HEK293 (cell line): Measurements from ENCODE around the gene COL6A2.

Experiments used
- ZBTB7A ChIP-seq: fragments of 450-650 bp; formaldehyde crosslinking; IDR thresholded peaks from 2 replicates; pipeline ENCODE4 v1.5.1; 2016; ENCODE audit warnings: low read depth, missing biosample characterization, missing genetic modification characterization
- ZNF157 ChIP-seq: fragments of 450-650 bp; formaldehyde crosslinking; IDR thresholded peaks from 2 replicates; pipeline ENCODE4 v1.5.1; 2016; ENCODE audit warnings: missing biosample characterization, missing genetic modification characterization
- ZNF423 ChIP-seq: fragments of 450-650 bp; formaldehyde crosslinking; IDR thresholded peaks from 2 replicates; pipeline ENCODE4 v1.5.1; 2016; ENCODE audit warnings: missing biosample characterization, missing genetic modification characterization
- ZNF792 ChIP-seq: fragments of 450-650 bp; formaldehyde crosslinking; IDR thresholded peaks from 2 replicates; pipeline ENCODE4 v1.5.1; 2016; ENCODE audit warnings: missing biosample characterization, missing genetic modification characterization
- TF ChIP-seq, protein P1 (sequence below): fragments of 450-650 bp; formaldehyde crosslinking; IDR thresholded peaks from 2 replicates; pipeline ENCODE4 v1.5.1; 2016; ENCODE audit warnings: missing biosample characterization, missing genetic modification characterization
- TF ChIP-seq, protein P2 (sequence below): fragments of 450-650 bp; formaldehyde crosslinking; IDR thresholded peaks from 2 replicates; pipeline ENCODE4 v1.5.1; 2016; ENCODE audit warnings: missing biosample characterization, missing genetic modification characterization
- TF ChIP-seq, protein P3 (sequence below): fragments of 450-650 bp; formaldehyde crosslinking; IDR thresholded peaks from 2 replicates; pipeline ENCODE4 v1.5.0; 2017; ENCODE audit warnings: missing biosample characterization, missing genetic modification characterization, borderline replicate concordance

DNA sequence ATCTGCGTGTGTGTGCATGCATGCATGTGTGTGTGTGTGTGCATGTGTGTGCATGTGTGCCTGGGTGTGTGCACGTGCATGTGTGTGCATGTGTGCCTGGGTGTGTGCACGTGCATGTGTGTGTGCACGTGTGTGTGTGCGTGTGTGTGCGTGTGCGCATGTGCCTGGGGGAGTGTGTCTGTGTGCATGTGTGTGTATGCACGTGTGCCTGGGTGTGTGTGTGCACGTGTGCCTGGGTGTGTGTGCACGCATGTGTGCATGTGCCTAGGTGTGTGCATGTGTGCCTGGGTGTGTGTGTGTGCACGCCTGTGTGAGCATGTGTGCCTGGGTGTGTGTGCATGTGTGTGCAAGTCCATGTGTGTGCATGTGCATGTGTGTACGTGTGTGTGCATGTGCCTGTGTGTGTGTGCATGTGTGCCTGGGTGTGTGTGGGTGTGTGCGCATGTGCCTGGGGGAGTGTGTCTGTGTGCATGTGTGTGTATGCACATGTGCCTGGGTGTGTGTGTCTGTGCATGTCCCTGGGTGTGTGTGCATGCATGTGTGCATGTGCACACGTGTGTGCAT is 29.3 kb upstream of the COL6A2 start:
- TF ChIP-seq ZNF423 (tag by site-specific recombination), result no peak
- TF ChIP-seq, protein P1, sequence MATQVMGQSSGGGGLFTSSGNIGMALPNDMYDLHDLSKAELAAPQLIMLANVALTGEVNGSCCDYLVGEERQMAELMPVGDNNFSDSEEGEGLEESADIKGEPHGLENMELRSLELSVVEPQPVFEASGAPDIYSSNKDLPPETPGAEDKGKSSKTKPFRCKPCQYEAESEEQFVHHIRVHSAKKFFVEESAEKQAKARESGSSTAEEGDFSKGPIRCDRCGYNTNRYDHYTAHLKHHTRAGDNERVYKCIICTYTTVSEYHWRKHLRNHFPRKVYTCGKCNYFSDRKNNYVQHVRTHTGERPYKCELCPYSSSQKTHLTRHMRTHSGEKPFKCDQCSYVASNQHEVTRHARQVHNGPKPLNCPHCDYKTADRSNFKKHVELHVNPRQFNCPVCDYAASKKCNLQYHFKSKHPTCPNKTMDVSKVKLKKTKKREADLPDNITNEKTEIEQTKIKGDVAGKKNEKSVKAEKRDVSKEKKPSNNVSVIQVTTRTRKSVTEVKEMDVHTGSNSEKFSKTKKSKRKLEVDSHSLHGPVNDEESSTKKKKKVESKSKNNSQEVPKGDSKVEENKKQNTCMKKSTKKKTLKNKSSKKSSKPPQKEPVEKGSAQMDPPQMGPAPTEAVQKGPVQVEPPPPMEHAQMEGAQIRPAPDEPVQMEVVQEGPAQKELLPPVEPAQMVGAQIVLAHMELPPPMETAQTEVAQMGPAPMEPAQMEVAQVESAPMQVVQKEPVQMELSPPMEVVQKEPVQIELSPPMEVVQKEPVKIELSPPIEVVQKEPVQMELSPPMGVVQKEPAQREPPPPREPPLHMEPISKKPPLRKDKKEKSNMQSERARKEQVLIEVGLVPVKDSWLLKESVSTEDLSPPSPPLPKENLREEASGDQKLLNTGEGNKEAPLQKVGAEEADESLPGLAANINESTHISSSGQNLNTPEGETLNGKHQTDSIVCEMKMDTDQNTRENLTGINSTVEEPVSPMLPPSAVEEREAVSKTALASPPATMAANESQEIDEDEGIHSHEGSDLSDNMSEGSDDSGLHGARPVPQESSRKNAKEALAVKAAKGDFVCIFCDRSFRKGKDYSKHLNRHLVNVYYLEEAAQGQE, result no peak
- TF ChIP-seq, protein P2, sequence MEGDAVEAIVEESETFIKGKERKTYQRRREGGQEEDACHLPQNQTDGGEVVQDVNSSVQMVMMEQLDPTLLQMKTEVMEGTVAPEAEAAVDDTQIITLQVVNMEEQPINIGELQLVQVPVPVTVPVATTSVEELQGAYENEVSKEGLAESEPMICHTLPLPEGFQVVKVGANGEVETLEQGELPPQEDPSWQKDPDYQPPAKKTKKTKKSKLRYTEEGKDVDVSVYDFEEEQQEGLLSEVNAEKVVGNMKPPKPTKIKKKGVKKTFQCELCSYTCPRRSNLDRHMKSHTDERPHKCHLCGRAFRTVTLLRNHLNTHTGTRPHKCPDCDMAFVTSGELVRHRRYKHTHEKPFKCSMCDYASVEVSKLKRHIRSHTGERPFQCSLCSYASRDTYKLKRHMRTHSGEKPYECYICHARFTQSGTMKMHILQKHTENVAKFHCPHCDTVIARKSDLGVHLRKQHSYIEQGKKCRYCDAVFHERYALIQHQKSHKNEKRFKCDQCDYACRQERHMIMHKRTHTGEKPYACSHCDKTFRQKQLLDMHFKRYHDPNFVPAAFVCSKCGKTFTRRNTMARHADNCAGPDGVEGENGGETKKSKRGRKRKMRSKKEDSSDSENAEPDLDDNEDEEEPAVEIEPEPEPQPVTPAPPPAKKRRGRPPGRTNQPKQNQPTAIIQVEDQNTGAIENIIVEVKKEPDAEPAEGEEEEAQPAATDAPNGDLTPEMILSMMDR (tag by site-specific recombination), result no peak
- TF ChIP-seq ZBTB7A (tag by site-specific recombination), result no peak
- no peak for TF ChIP-seq ZNF157
- TF ChIP-seq, protein P3, sequence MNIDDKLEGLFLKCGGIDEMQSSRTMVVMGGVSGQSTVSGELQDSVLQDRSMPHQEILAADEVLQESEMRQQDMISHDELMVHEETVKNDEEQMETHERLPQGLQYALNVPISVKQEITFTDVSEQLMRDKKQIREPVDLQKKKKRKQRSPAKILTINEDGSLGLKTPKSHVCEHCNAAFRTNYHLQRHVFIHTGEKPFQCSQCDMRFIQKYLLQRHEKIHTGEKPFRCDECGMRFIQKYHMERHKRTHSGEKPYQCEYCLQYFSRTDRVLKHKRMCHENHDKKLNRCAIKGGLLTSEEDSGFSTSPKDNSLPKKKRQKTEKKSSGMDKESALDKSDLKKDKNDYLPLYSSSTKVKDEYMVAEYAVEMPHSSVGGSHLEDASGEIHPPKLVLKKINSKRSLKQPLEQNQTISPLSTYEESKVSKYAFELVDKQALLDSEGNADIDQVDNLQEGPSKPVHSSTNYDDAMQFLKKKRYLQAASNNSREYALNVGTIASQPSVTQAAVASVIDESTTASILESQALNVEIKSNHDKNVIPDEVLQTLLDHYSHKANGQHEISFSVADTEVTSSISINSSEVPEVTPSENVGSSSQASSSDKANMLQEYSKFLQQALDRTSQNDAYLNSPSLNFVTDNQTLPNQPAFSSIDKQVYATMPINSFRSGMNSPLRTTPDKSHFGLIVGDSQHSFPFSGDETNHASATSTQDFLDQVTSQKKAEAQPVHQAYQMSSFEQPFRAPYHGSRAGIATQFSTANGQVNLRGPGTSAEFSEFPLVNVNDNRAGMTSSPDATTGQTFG (tag by site-specific recombination), result no peak
- TF ChIP-seq ZNF792, result no peak
